Measurements from ENCODE around the gene CBX5. TPM values are rescaled to one million over a fixed set of nuclear protein-coding genes. Genes with fewer than 3 reads are reported as not detected.
A peak's percentile ranks its signal among the peaks of the same experiment; 100 is the strongest.

Gene CBX5
- total and polyA plus RNA-seq, 9 of the 15 experiments (the other 6 are each of a cell fraction or from before 2014, with no cell fraction given) = 32.6 to 102 (median 59.2) TPM

DNA sequence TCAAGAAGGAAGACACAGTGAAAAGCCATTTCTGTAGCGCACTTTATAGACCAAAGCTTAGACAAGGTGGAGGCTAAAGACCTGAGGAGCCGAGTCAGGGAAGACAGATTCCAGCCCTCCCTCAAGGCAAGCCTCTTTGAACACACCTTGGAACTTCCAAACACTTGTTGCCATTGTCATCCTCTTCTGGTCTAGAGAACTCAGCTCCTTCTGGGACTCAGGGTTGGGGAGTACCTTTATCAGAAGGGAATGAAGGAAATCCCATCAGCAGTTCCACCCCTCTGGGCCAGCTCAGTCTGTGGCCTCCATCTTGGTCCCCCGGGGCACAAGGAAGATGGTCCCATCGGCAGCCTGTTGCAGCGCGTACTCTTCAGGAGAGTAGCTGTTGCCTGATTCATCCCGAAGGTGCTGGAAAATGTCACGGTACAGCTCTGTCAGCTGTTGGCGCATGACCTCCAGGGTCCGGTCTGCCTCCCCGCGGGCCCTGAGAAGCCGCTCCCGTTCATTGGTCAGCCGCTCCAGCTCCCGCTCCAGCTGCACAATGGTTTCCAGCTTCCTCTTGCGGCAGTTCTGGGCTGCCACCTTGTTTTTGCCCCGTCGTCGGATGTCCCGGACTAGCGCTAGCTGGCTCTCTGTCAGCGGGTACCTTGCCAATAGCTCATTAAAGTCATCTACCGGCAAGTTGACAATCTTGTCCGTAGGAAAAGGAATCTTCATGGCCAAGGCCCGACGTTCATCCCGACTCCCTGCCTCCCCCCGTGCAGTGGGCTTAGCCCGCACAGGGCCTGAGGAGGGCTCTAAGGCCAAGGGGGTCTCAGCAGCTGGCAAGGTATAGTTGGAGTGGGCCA is 12.4 kb upstream of the CBX5 start (continued):
- TF ChIP-seq ZC3H8 (IDR thresholded peaks at IDR 0.05) (no peak), PCBP1 (IDR thresholded peaks at IDR 0.05; ENCODE audit: low read depth, low read length, poor library complexity, severe bottlenecking) (no peak), GABPB2 (CRISPR knock-in tag; conservative IDR thresholded peaks at IDR 0.05) (no peak), MTA1 (IDR thresholded peaks at IDR 0.05; ENCODE audit: borderline replicate concordance) (no peak), MED1 (CRISPR knock-in tag; IDR thresholded peaks at IDR 0.05; ENCODE audit: borderline replicate concordance) (no peak), CHCHD3 (CRISPR knock-in tag; IDR thresholded peaks at IDR 0.05) (no peak), SP1 (CRISPR knock-in tag; IDR thresholded peaks at IDR 0.05) (no peak), HDAC8 (tag; IDR thresholded peaks at IDR 0.05) (no peak), ILK (tag; IDR thresholded peaks at IDR 0.05; ENCODE audit: borderline replicate concordance, low read depth) (no peak), ZC3H4 (CRISPR knock-in tag; IDR thresholded peaks at IDR 0.05; ENCODE audit: borderline replicate concordance) (no peak), RBM39 (optimal IDR thresholded peaks at IDR 0.05; ENCODE audit: low read depth, low read length) (no peak), ZNF134 (CRISPR knock-in tag; conservative IDR thresholded peaks at IDR 0.05) (no peak), NCOA1 (IDR thresholded peaks at IDR 0.05; ENCODE audit: low read depth) (no peak), MXI1 (IDR thresholded peaks at IDR 0.05; ENCODE audit: low read depth, low read length) (no peak), KDM1A (IDR thresholded peaks at IDR 0.05) (no peak), EWSR1 (IDR thresholded peaks at IDR 0.05; ENCODE audit: borderline replicate concordance, low read depth, partially characterized antibody) (no peak), HSF4 (CRISPR knock-in tag; IDR thresholded peaks at IDR 0.05; ENCODE audit: borderline replicate concordance) (no peak), HNRNPK (IDR thresholded peaks at IDR 0.05; ENCODE audit: low read depth, low read length, poor library complexity, severe bottlenecking) (no peak), RUNX1 (IDR thresholded peaks at IDR 0.05; ENCODE audit: low read depth) (no peak), CBFA2T3 (IDR thresholded peaks at IDR 0.05) (no peak), HDAC6 (IDR thresholded peaks at IDR 0.05; ENCODE audit: low read depth, low read length) (no peak), ILF3 (IDR thresholded peaks at IDR 0.05; ENCODE audit: borderline replicate concordance) (no peak), SAP30 (IDR thresholded peaks at IDR 0.05; ENCODE audit: borderline replicate concordance, insufficient read depth, low read depth, low read length, poor library complexity, severe bottlenecking) (peak; percentile 58)
- TF ChIP-seq, protein P1, sequence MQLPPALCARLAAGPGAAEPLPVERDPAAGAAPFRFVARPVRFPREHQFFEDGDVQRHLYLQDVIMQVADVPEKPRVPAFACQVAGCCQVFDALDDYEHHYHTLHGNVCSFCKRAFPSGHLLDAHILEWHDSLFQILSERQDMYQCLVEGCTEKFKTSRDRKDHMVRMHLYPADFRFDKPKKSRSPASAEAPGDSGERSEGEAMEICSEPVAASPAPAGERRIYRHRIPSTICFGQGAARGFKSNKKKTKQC (CRISPR knock-in tag; IDR thresholded peaks at IDR 0.05) = no peak
- TF ChIP-seq, protein P2, sequence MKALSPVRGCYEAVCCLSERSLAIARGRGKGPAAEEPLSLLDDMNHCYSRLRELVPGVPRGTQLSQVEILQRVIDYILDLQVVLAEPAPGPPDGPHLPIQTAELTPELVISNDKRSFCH (CRISPR knock-in tag; IDR thresholded peaks at IDR 0.05) = no peak
- TF ChIP-seq, protein P2 (tag; IDR thresholded peaks at IDR 0.05) = no peak
- TF ChIP-seq, protein P3, sequence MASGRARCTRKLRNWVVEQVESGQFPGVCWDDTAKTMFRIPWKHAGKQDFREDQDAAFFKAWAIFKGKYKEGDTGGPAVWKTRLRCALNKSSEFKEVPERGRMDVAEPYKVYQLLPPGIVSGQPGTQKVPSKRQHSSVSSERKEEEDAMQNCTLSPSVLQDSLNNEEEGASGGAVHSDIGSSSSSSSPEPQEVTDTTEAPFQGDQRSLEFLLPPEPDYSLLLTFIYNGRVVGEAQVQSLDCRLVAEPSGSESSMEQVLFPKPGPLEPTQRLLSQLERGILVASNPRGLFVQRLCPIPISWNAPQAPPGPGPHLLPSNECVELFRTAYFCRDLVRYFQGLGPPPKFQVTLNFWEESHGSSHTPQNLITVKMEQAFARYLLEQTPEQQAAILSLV (tag; IDR thresholded peaks at IDR 0.05) = no peak
